Smooth muscle cell (in vitro differentiated cells): ENCODE results near the gene OGG1. TPM values are rescaled to one million over a fixed set of nuclear protein-coding genes. Genes with fewer than 3 reads are reported as not detected.

Experiments used
- DNase-seq: peaks from one replicate; lab custom pipeline; 2025; ENCODE audit not compliant: unreplicated experiment; lab: John Stamatoyannopoulos, UW
- H2AFZ ChIP-seq: fragments of 200-600 bp; sonication (generic); 2 replicates; pipeline ENCODE4 v1.6.0; 2016; ENCODE audit warnings: antibody characterized with exemption, low read depth, mild to moderate bottlenecking
- H3F3A ChIP-seq: fragments of 200-600 bp; sonication (generic); 2 replicates; pipeline ENCODE4 v1.6.0; 2017; ENCODE audit warnings: antibody characterized with exemption, low read depth
- H3K27ac ChIP-seq: fragments of 200-600 bp; sonication (generic); 2 replicates; pipeline ENCODE4 v1.5.1; 2016; ENCODE audit warnings: low read depth, mild to moderate bottlenecking
- H3K27me3 ChIP-seq: fragments of 200-600 bp; sonication (generic); 2 replicates; pipeline ENCODE4 v1.6.1; 2016; ENCODE audit warnings: low read depth, mild to moderate bottlenecking
- H3K36me3 ChIP-seq: fragments of 200-600 bp; sonication (generic); 2 replicates; pipeline ENCODE4 v1.5.1; 2016; ENCODE audit warnings: low read depth
- H3K4me1 ChIP-seq: fragments of 200-600 bp; sonication (generic); 2 replicates; pipeline ENCODE4 v1.5.1; 2016; ENCODE audit warnings: low read depth
- H3K4me2 ChIP-seq: fragments of 200-600 bp; sonication (generic); 2 replicates; pipeline ENCODE4 v1.6.0; 2016; ENCODE audit warnings: mild to moderate bottlenecking
- H3K4me3 ChIP-seq: fragments of 200-600 bp; sonication (generic); 2 replicates; pipeline ENCODE4 v1.5.1; 2016; ENCODE audit warnings: mild to moderate bottlenecking
- H3K79me2 ChIP-seq: fragments of 200-600 bp; sonication (generic); 2 replicates; pipeline ENCODE4 v1.6.0; 2016; ENCODE audit warnings: low read depth, mild to moderate bottlenecking
- H3K9ac ChIP-seq: fragments of 200-600 bp; sonication (generic); 2 replicates; pipeline ENCODE4 v1.6.0; 2016; ENCODE audit warnings: low read depth
- H3K9me3 ChIP-seq: fragments of 200-600 bp; sonication (generic); replicated peaks from 2 replicates; pipeline ENCODE4 v1.5.1; 2016; ENCODE audit warnings: low read depth
- H4K20me1 ChIP-seq: fragments of 200-600 bp; sonication (generic); 2 replicates; pipeline ENCODE4 v1.6.0; 2016; ENCODE audit warnings: low read depth
- CTCF ChIP-seq: fragments of 200-600 bp; sonication (generic); IDR thresholded peaks from 2 replicates; pipeline ENCODE4 v1.5.1; 2017; ENCODE audit warnings: borderline replicate concordance, mild to moderate bottlenecking, antibody characterized with exemption; ENCODE audit not compliant: insufficient read depth, poor library complexity, severe bottlenecking
- WGBS: methylation state at CpG from one replicate; pipeline ENCODE4 v1.1.7; 2016; ENCODE audit warnings: low lambda C conversion rate; 5-methylcytosine and 5-hydroxymethylcytosine counted together
- polyA plus RNA-seq: library from polyadenylated mRNA; unstranded; fragments of >200 nt; fragmentation: Nextera tagmentation; extraction: Ambion mirVana; gene quantifications from 2 replicates; pipeline ENCODE4 v1.2.1, GENCODE V29; 2016
- total RNA-seq: library from RNA; depleted of rRNA; stranded (reverse); fragments of >200 nt; gene quantifications from 2 replicates; pipeline ENCODE4 v1.2.3, GENCODE V29; 2014

OGG1 gene
- total and polyA plus RNA-seq, 2 experiments from 2014 or later, result 13.4 to 24.6 TPM

GRCh38 chr3:9787714-9788113, 38.0 kb downstream of the OGG1 start:
- no peak for TF ChIP-seq CTCF
- Histone ChIP-seq H3K27ac (no peak overlapping the region), H3K4me1 (peaks cover 5% of the 10 kb centered on the region), H3K9ac (no peak overlapping the region), H3K4me3 (no peak overlapping the region), H2AFZ (no peak overlapping the region), H3K9me3 (no peaks in the 10 kb centered on the region), H3K36me3 (peaks cover 2% of the 10 kb centered on the region), H3F3A (peaks cover 7% of the 10 kb centered on the region), H3K27me3 (no peaks in the 10 kb centered on the region), H4K20me1 (no peaks in the 10 kb centered on the region), H3K4me2 (no peak overlapping the region), H3K79me2 (peaks cover 6% of the 10 kb centered on the region)
- 93% methylated on average over 6 of the region's 6 CpGs for WGBS
- no peak for DNase-seq

DNA sequence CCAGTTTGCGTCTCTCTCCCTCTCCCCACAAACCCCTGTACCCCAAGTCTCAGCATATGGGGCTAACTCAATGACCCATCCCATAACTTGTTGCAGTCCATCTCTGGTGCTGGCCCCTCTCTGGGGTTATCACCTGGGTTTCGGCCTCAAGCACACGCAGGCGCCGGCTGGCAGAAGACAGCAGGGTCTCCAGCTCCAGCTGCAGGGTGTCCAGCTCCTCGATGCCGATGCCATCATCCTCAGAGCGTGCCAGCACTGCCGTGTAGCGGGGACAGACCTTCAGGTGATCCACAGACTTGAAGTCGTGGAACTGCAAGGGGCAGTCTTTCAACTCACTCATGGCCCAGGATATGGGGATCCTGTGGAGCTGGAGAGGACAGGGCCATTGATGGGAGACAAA, 41.4 kb downstream of the OGG1 start:
- Histone ChIP-seq H3K4me3 (no peak overlapping the region), H3K79me2 (peaks cover 38% of the 10 kb centered on the region), H2AFZ (no peak overlapping the region), H4K20me1 (peaks cover 16% of the 10 kb centered on the region), H3F3A (peaks cover 7% of the 10 kb centered on the region), H3K36me3 (peaks cover 3% of the 10 kb centered on the region), H3K9me3 (no peaks in the 10 kb centered on the region), H3K9ac (no peak overlapping the region), H3K27ac (no peak overlapping the region), H3K4me2 (no peak overlapping the region), H3K4me1 (peaks cover 10% of the 10 kb centered on the region), H3K27me3 (no peaks in the 10 kb centered on the region)
- 98% methylated on average over 11 of the region's 11 CpGs for WGBS
- no peak for TF ChIP-seq CTCF
- no peak for DNase-seq

DNA sequence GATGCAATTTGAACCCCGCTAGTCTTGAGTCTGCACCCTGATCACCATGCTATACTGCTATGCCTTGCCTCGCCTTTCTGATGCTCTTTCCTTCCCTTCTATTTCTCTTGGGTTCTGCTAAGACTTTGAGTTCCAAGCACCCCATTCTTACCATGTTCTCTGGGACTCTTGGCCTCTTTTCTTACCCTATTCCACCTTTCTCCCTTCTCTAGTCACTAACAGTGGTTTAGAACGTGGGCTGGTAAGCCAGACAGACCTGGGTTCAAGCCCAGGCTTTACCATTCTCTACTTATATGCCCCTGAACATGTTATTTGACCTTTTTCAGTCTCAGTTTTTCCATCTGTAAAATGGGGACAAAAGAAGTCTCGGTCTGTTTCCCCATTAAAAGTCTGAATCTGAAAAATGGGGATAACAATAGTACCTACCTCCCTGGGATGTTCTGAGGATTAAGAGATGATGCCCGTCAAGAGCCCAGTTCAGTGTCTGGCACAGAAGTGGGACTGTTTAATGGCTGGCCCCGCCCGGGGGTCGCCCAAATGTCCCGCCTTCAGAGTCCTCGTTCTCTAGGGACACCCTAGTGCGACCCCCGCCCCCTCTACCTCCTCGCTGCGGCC, 42.1 kb downstream of the OGG1 start:
- peak overlapping the region; percentile 86 for H3K4me3 ChIP-seq
- peaks cover 46% of the 10 kb centered on the region for H3K79me2 ChIP-seq
- H3K36me3 ChIP-seq, result peaks cover 3% of the 10 kb centered on the region
- H3K9ac ChIP-seq, result peak overlapping the region; percentile 97
- peaks cover 21% of the 10 kb centered on the region for H4K20me1 ChIP-seq
- WGBS, result 22% methylated on average over 13 of the region's 14 CpGs
- no peak for TF ChIP-seq CTCF
- H3K4me2 ChIP-seq, result peak overlapping the region; percentile 95
- H3K27me3 ChIP-seq, result no peaks in the 10 kb centered on the region
- peak overlapping the region; percentile 96 for H3K27ac ChIP-seq
- H3F3A ChIP-seq, result peaks cover 7% of the 10 kb centered on the region
- peaks cover 10% of the 10 kb centered on the region for H3K4me1 ChIP-seq
- DNase-seq, result no peak
- H3K9me3 ChIP-seq, result no peaks in the 10 kb centered on the region
- no peak overlapping the region for H2AFZ ChIP-seq

- peak; percentile 91 for DNase-seq
- H3K4me1 ChIP-seq, result peaks cover 10% of the 10 kb centered on the region
- peak within 1 kb of the TSS; percentile 86 for H3K4me3 ChIP-seq
- peaks cover 53% of the 10 kb centered on the region for H3K79me2 ChIP-seq
- H3K9me3 ChIP-seq, result no peaks in the 10 kb centered on the region
- peaks cover 5% of the 10 kb centered on the region for H3K36me3 ChIP-seq
- peaks cover 28% of the 10 kb centered on the region for H4K20me1 ChIP-seq
- peaks cover 7% of the 10 kb centered on the region for H3F3A ChIP-seq
- H3K4me2 ChIP-seq, result peak within 1 kb of the TSS; percentile 95
- H3K27ac ChIP-seq, result peak within 1 kb of the TSS; percentile 96
- peak within 1 kb of the TSS; percentile 97 for H3K9ac ChIP-seq
- under 1% methylated on average over 63 of the region's 65 CpGs for WGBS
- no peaks in the 10 kb centered on the region for H3K27me3 ChIP-seq
- no peak for TF ChIP-seq CTCF
- no peak within 1 kb of the TSS for H2AFZ ChIP-seq
Measured at GRCh38 chr3:9792405-9793160, 42.8 kb downstream of the OGG1 start, which contains the start of the genes ARPC4 and TADA3. Gene ARPC4, plus strand, starts transcription at chr3:9793082. Its CDS starts 40 bp downstream, at chr3:9793122. Gene TADA3, minus strand, starts transcription at chr3:9792473. Its CDS starts 1,007 bp downstream, at chr3:9791466.
